ENCODE data around the gene KMT2B.
"Not testable (repeated sequence)": the region's sequence is repeated elsewhere in the genome, so short reads cannot be mapped to it uniquely, and the experiment has no call there.

The KMT2B gene

GRCh38 chr19:35717665-35718344 lies at the start of gene KMT2B:
KMT2B (plus strand) TSS chr19:35718003; CDS start chr19:35718019, 16 bp downstream.
- in situ Hi-C loops (cut with HindIII; ENCODE audit: low sequenced_read_pairs) = no loop called here

GRCh38 chr19:35669566-35669965 lies 48.2 kb upstream of the KMT2B start:
- in situ Hi-C loops (cut with HindIII; ENCODE audit: low sequenced_read_pairs) = no loop called here

DNA sequence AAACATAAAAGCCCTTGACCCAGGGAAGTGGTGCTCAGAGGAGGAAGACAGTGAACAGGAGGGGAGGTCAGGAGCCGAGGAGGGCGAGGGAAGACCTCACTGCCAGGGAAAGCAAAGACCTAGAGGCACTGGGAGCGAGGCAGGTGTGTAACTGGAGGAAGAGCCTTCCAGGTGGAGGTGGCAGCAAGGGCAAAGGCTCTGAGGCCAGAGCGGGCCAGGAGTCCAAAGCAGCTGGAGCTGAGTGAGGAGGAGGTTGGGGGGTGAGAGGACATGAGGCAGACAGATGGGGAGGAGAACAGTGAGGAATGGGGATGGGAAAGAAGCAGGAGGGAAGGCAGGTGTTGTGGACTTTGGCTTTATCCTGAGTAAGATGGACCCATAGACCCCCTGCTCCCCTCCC lies 47.8 kb upstream of the KMT2B start:
- in situ Hi-C loops (cut with HindIII; ENCODE audit: low sequenced_read_pairs) = no loop called here

DNA sequence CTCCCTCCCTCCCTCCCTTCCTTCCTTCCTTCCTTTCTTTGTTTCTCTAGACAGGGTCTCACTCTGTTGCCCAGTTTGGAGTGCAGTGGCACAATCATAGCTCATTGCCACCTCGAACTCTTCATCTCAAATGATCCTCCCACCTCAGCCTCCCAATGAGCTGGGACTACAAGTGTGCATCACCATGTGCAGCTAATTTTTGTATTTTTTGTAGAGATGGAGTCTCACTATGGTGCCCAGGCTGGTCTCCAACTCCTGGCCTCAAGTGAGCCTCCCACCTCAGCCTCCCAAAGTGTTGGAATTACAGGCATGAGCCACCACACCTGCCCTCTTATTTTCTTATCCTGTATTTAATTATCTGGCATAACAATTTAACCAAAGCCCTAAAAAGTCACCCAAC lies 47.1 kb upstream of the KMT2B start:
- in situ Hi-C loops (cut with HindIII; ENCODE audit: low sequenced_read_pairs) = no loop called here

- in situ Hi-C loops (cut with HindIII; ENCODE audit: low sequenced_read_pairs) = no loop called here
Observed at GRCh38 chr19:35671818-35672217, 46.0 kb upstream of the KMT2B start.

GRCh38 chr19:35673121-35673804 lies 44.5 kb upstream of the KMT2B start:
- in situ Hi-C loops (cut with HindIII; ENCODE audit: low sequenced_read_pairs) = no loop called here

DNA sequence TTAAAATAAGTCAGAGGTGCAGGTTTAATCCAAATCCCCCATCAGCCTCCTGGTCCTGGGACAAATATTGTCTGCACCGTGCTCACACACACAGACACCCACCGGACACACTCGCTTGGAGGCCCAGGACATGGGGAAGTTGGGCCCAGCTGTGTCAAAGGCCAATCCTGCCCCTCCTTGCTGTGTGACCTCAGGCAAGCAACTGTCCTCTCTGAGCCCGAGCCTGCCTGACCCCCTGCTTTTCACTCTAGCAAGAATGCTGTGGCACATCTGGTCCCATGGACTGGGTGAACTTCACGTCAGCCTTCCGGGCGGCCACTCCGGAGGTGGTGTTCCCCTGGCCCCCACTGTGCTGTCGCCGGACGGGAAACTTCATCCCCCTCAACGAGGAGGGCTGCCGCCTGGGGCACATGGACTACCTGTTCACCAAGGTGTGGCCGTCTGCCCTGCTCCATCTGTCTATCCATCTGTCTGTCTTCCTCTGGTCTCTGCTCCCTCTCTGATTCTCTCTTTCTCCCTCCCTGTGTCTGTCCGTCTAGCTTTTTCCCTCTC lies 42.1 kb upstream of the KMT2B start:
- in situ Hi-C loops (cut with HindIII; ENCODE audit: low sequenced_read_pairs) = no loop called here

GRCh38 chr19:35689836-35690235 lies 28.0 kb upstream of the KMT2B start:
- in situ Hi-C loops (cut with HindIII; ENCODE audit: low sequenced_read_pairs) = no loop called here

- in situ Hi-C loops (cut with HindIII; ENCODE audit: low sequenced_read_pairs) = not testable (repeated sequence)
Observed at GRCh38 chr19:35691106-35691505, 26.7 kb upstream of the KMT2B start.

- in situ Hi-C loops (cut with HindIII; ENCODE audit: low sequenced_read_pairs) = no loop called here
Observed at GRCh38 chr19:35692010-35692409, 25.8 kb upstream of the KMT2B start.

DNA sequence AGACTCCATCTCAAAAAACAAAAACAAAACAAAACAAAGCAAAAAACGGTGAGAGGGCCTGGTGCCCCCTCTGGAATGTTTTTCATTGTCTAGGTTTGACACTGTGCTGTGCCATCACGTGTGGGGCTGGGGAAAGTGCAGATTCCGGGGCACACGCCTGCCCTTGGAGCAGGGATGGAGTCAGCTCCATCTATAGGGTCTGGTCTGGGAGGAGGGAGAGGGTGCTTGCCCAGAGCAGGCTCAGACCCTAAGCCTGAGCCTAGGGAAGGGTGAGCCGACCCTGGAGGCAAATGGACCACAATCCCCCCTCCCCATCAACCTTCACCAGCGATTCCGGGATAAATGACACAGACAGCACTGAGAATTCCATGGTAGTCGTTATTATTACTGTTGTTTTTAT lies 24.4 kb upstream of the KMT2B start:
- in situ Hi-C loops (cut with HindIII; ENCODE audit: low sequenced_read_pairs) = no loop called here

DNA sequence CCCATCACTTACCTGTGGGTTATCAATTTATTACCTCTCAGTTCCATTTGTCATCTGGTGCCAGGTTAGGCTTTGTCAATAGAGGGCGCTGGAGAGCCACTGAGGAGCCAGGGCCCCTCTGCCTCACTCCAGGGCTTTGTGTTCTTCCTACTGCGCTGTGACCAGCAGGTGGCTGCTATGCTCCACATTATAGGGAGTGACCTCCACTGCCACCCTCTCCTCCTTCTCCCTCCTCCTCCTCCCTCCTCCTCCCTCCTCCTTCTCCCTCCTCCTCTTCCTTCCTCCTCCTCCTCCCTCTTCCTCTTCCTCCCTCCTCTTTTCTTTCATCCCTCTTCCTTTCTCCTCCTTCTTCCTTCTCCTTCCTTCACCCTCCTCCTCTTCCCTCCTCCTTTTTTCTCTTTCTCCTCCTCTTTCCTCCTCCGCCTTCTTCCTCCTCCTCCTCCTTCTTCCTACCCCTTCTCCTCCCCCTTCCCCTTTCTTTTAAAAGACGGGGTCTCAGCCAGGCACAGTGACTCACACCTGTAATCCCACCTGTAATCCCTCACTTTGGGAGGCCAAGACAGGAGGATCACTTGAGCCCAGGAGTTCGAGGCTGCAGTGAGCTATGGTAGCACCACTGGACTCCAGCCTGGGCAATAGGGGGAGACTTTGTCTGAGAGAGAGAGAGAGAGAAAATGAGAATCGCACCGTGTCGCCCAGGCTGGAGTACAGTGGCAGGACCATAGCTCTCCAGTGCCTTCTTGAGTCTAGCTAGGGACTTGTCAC lies 23.8 kb upstream of the KMT2B start:
- in situ Hi-C loops (cut with HindIII; ENCODE audit: low sequenced_read_pairs) = no loop called here

- in situ Hi-C loops (cut with HindIII; ENCODE audit: low sequenced_read_pairs) = no loop called here
Observed at GRCh38 chr19:35695895-35696422, 21.8 kb upstream of the KMT2B start.

- in situ Hi-C loops (cut with HindIII; ENCODE audit: low sequenced_read_pairs) = no loop called here
Observed at GRCh38 chr19:35696835-35697234, 21.0 kb upstream of the KMT2B start.

DNA sequence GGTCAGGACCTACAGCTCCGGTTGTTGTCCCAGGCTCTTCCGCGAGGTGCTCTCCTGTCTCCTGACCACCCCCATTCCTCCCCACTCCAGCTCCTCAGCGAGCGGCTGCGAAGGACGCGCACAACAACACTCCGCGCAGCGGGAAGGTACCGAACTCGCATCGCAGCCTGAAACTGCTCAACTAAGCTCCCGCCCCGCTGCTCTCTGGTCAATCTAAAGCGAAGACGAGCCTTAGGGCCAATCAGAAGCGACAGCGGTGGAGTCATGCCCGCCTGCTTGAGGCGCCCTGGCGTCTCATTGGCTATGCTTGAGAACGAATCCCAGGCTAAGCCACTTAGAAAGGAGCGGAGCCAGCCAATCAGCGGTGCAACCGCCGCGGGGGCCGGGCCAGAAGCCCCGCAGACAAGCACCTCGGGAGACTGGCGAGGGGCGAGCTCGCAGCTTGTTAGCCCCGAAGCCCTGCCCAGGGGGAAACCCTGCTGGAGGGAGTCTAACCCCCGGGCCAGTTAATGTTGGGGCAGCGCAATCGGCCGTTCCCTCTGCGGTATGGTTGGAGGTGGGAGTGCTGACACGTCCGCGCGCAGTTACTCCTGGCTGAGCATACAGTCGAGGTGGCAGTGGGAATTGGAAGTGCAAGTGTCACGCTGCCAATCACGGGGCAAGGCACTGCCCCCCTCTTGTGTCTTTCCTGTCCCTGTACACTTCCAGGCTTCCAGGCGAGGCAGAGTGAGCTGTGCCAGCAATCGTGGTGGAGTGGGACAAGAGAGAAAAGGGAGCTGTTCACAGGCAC lies 15.4 kb upstream of the KMT2B start:
- in situ Hi-C loops (cut with HindIII; ENCODE audit: low sequenced_read_pairs) = no loop called here

DNA sequence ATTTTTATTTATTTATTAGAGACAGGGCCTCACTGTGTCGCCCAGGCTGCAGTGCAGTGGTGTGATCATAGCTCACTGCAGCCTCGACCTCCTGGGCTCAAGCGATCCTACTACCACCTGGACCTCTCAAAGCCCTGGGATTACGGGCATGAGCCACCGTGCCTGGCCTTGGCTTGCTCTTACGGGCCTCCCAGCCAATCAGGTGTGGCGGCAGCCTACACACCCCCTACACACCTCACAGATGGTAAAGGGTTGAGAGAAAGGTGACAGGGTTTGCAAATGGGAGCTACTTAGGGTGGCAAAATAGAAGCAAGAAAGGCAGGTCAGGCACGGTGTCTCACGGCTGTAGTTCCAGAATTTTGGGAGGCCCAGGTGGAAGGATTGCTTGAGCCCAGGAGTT lies 14.5 kb upstream of the KMT2B start:
- in situ Hi-C loops (cut with HindIII; ENCODE audit: low sequenced_read_pairs) = no loop called here

- in situ Hi-C loops (cut with HindIII; ENCODE audit: low sequenced_read_pairs) = no loop called here
Observed at GRCh38 chr19:35704218-35704617, 13.6 kb upstream of the KMT2B start, which contains the start of gene ZBTB32. ZBTB32 (plus strand) TSS chr19:35704558; CDS start chr19:35714627, 10,069 bp downstream.

DNA sequence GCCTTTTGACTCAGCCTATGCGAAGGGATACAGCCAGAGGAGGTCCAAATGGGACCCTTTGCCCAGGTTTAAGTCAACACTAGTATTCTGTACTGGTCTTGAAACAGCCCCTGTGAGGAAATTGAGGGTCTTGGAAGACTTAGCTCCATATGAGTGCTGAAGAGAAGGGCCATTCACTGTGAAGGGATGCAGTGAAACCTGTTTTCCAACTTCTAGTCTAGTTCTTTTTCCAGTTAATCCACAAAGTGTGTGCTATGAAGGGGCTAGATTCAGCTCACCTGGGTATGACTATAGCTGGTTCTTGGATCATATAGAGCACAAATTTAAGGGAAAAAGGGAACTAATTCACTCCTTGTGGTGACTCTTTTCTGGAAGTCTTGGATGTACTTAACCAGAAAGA lies 9.4 kb upstream of the KMT2B start:
- in situ Hi-C loops (cut with HindIII; ENCODE audit: low sequenced_read_pairs) = no loop called here

GRCh38 chr19:35710784-35711723 lies 6.7 kb upstream of the KMT2B start:
- in situ Hi-C loops (cut with HindIII; ENCODE audit: low sequenced_read_pairs) = no loop called here

Measured in DLD1 (cell line).